ENCODE measurements around the gene LEPROT. TPM values are rescaled to one million over a fixed set of nuclear protein-coding genes. Genes with fewer than 3 reads are reported as not detected.

The LEPROT gene
- polyA plus RNA-seq, 1 donor: 60.9 TPM

- DNase-seq (ENCODE audit: low read depth): no peak
Measured at GRCh38 chr1:65412256-65412983, 8.0 kb upstream of the LEPROT start.

- no peak for DNase-seq (ENCODE audit: low read depth)
Measured at GRCh38 chr1:65412984-65413375, 7.5 kb upstream of the LEPROT start.

- no peak for DNase-seq (ENCODE audit: low read depth)
Measured at GRCh38 chr1:65414538-65414937, 5.9 kb upstream of the LEPROT start.

- no peak for DNase-seq (ENCODE audit: low read depth)
Measured at GRCh38 chr1:65416767-65417166, 3.7 kb upstream of the LEPROT start.

GRCh38 chr1:65417729-65418128 lies 2.7 kb upstream of the LEPROT start:
- DNase-seq (ENCODE audit: low read depth): no peak

- DNase-seq (ENCODE audit: low read depth): no peak
Measured at GRCh38 chr1:65418522-65419185, 1.8 kb upstream of the LEPROT start.

- DNase-seq (ENCODE audit: low read depth): peak; percentile 84
Measured at GRCh38 chr1:65419681-65420589, 533 bp upstream of the LEPROT start.

- no peak for DNase-seq (ENCODE audit: low read depth)
Measured at GRCh38 chr1:65421351-65422025, 1.0 kb downstream of the LEPROT start.

GRCh38 chr1:65422241-65423203 lies 2.1 kb downstream of the LEPROT start:
- DNase-seq (ENCODE audit: low read depth): no peak

- no peak for DNase-seq (ENCODE audit: low read depth)
Measured at GRCh38 chr1:65423884-65424572, 3.6 kb downstream of the LEPROT start.

- no peak for DNase-seq (ENCODE audit: low read depth)
Measured at GRCh38 chr1:65424573-65424889, 4.1 kb downstream of the LEPROT start.

- DNase-seq (ENCODE audit: low read depth): no peak
Measured at GRCh38 chr1:65425006-65425405, 4.5 kb downstream of the LEPROT start.

GRCh38 chr1:65425697-65426096 lies 5.2 kb downstream of the LEPROT start:
- DNase-seq (ENCODE audit: low read depth): no peak

- no peak for DNase-seq (ENCODE audit: low read depth)
Measured at GRCh38 chr1:65429078-65429477, 8.6 kb downstream of the LEPROT start.

- no peak for DNase-seq (ENCODE audit: low read depth)
Measured at GRCh38 chr1:65429806-65430205, 9.3 kb downstream of the LEPROT start.

- DNase-seq (ENCODE audit: low read depth): no peak
Measured at GRCh38 chr1:65431111-65431705, 10.7 kb downstream of the LEPROT start.

GRCh38 chr1:65432918-65433317 lies 12.4 kb downstream of the LEPROT start:
- no peak for DNase-seq (ENCODE audit: low read depth)

- DNase-seq (ENCODE audit: low read depth): no peak
Measured at GRCh38 chr1:65434255-65434654, 13.8 kb downstream of the LEPROT start.

- no peak for DNase-seq (ENCODE audit: low read depth)
Measured at GRCh38 chr1:65434760-65435159, 14.3 kb downstream of the LEPROT start.

GRCh38 chr1:65435987-65436386 lies 15.5 kb downstream of the LEPROT start:
- no peak for DNase-seq (ENCODE audit: low read depth)
